GM12873 (cell line): ENCODE measurements around the gene SYDE1.

Experiments
- TF ChIP-seq, protein P1 (sequence below): IDR thresholded peaks from 2 replicates; pipeline ENCODE4 v1.5.1; 2012; ENCODE audit warnings: low read depth, mild to moderate bottlenecking, moderate library complexity, low read length, control low read depth; ENCODE audit not compliant: insufficient read depth; ENCODE audit errors: missing control alignments

Gene SYDE1

DNA sequence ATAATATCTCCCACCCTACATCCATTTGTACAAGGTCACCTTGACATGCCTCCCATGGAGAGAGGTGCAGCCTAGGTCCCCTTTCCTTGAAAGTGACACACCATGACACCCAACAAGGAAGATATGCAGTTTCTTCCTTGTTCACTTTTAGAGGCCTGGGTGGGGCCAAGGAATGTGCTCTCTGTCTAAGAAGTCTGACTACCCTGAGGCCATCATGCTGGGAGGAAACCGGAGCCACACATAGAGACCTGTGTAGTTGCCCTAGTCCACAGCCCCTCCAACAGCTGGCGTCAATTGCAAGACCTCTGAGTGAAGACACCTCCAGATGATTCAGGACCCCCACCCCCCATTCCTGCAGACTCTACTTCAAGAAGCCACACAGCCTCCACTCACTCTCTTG lies 11.0 kb downstream of the SYDE1 start:
- TF ChIP-seq, protein P1, sequence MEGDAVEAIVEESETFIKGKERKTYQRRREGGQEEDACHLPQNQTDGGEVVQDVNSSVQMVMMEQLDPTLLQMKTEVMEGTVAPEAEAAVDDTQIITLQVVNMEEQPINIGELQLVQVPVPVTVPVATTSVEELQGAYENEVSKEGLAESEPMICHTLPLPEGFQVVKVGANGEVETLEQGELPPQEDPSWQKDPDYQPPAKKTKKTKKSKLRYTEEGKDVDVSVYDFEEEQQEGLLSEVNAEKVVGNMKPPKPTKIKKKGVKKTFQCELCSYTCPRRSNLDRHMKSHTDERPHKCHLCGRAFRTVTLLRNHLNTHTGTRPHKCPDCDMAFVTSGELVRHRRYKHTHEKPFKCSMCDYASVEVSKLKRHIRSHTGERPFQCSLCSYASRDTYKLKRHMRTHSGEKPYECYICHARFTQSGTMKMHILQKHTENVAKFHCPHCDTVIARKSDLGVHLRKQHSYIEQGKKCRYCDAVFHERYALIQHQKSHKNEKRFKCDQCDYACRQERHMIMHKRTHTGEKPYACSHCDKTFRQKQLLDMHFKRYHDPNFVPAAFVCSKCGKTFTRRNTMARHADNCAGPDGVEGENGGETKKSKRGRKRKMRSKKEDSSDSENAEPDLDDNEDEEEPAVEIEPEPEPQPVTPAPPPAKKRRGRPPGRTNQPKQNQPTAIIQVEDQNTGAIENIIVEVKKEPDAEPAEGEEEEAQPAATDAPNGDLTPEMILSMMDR = no peak

DNA sequence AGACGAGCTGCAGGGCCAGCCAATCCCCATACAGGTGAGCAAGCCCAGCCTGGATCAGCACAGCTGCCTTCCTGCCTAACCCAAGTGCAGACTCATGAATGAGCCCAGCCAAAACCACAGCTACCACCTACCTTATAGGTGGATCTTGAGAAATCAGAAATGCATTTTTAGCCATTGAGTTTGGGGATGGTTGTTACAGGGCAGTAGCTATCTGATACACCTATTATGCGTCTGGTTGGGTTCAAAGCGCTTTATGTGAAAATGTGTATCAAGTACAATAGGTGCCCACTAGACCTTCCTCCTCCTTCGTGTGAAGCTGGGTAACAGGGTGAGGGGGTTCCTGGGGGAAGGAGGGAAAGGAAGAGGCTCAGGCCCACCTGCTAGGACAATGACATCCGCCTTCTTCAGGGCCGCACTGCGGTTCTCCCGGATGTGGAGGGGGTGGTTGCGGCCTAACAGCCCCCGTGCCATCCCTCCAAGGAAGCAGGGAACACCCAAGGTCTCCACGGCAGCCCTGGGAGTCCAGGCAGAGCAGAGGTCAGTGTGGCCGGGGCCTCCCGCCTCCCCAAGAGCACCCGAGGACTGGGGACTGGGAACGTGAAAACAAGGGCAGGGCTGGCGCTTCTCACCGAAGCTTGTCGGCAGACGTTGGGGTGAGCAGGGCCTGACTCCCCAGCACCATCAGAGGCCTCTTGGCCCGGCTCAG lies 11.7 kb downstream of the SYDE1 start:
- TF ChIP-seq, protein P1 = no peak

DNA sequence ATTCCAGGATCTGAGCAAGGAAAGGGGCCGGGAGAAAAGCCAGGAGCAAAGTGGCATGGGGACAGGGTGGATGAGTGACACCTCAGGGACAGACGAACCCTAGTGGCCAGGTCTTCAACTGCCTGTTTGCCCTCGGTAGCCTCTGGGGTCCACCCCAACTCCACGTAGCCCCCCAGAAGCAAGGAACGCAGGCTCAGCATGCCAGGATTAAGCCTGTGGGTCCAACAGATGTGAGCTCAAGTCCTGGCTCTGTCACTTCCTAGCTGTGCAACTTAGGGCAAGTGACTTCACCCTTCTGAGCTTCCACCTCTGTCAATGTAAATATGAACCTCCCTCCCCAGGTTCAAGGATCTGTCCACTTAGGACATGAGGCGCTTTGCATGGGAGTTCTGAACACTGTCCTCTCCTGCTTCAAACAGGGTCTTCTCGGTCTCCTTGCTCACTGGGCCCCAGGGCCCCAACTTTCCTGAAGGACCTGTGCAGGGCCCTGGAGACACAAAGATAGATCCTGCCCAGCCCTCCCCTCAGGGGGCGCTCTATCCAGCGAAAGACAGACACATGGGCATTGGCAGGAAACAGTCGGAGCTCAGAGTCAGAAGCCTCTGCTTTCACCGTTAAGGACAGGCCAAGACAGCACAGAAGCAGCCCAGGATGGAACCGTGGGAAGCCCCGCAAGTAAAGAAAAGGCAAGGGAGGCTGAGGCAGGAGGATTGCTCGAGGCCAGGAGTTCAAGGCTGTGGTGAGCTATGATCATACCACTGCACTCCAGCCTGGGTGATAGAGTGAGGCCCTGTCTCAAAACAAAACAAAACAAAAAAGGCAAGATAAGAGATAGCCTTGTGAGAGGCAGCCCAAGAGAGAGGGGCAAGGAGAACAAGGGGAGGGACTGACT lies 13.2 kb downstream of the SYDE1 start:
- TF ChIP-seq, protein P1 = no peak

DNA sequence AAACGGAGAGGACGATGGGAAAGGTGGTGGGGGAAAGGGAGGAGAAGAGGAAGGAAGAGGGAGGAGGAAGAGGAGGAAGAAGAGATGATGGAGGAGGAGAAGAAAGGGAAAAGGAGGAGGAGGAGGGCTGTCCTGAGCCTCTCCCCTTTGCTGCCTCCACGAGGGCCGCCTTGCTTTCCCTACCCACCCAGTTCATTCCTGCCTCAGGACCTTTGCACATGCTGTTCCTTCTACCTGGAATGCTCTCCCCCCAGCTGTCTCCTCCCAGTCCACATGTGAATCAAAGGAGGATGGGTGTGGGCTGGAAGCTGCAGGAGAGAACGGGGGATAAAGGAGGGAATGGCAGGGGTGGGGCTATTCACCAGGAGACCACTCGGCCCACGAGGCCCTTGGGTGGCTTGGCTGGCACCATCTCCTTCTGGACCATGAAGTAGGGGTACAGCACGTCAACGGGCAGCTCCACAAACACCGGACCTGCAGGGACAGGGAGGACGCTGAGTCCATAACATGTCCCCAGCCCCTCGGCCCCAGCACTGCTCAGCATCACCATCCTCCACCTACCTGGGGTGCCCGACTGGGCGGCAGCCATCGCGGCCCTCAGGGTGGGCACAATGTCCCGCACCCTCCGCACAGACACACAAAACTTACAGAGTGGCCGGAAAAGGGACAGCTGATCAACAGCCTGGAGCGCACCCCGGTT lies 15.3 kb downstream of the SYDE1 start:
- TF ChIP-seq, protein P1 = no peak

DNA sequence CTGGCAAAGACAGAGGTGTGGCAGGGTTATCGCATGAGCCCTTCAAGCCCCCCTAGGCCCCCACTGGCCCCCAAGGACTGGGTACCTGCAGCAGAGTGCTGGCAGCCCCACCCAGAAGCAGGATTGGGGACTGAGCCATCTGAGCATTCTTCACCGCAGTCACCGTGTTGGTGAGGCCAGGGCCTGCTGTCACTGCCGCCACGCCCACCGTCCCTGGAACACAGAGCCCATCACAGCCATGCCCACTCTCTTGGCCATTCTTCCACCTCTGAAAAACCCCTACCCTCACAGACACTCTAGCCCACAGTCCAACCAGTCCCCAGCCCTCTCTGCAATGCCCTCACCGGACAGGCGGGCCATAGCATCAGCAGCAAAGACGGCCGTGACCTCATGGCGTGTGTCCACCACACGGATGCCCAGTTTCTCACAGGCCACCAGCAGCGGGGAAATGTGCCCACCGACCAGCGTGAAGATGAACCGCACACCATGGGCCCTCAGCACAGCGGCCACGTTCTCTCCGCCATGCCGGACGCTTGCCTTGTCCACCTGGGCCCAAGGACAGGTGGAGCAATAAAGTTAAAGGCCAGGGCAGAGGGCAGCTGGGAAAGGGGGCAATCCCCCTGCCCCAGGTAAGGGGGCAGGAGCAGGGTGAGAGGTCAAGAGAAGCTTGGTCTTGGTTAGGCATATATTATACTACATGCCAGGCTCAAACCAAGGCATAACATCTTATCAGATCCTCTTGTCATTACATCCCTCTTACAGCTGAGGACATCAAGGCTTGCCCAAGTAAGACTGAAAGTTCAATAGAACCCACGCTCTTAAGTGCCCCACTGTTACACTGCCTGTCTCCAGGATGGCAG lies 16.1 kb downstream of the SYDE1 start:
- TF ChIP-seq, protein P1 = no peak

DNA sequence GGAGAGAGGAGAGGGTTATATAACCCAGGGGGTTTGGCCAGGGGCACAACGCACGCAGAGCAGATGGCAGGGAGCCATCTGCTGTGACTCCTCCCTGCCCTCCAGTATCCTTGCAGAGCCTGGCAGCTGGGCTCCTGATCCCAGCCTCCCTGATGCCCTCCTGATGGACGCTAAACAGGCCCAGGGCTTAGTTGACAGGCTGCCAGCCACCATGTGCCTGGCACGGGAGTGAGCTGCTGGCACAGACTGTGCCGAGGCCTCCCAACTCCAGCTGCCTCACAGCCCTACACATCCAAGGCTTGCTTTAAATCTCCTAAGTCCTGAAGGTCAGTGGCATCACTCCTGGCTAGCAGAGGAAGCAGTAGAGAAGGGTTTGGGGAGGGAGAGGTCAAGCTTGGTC lies 16.7 kb downstream of the SYDE1 start:
- TF ChIP-seq, protein P1 = no peak
